Measurements from ENCODE around the gene MPIG6B. TPM values are rescaled to one million over a fixed set of nuclear protein-coding genes. Genes with fewer than 3 reads are reported as not detected.

Gene MPIG6B
- total RNA-seq, 4 donors from 2014 or later = 0.54 TPM; not detected in 3

GRCh38 chr6:31752739-31753319 lies 29.7 kb downstream of the MPIG6B start:
- no peak for ATAC-seq
- H3K27me3 ChIP-seq = no peaks in the 10 kb centered on the region
- TF ChIP-seq POLR2AphosphoS5 (IDR thresholded peaks at IDR 0.05) (no peak), POLR2A (IDR thresholded peaks at IDR 0.05) (no peak), CTCF (IDR thresholded peaks at IDR 0.05) (no peak), EP300 (IDR thresholded peaks at IDR 0.05) (no peak)
- H3K4me1 ChIP-seq = no peaks in the 10 kb centered on the region
- 32 to 56% methylated on average over 6 of the region's 8 CpGs for WGBS, 2 donors (ENCODE audit: low coverage in 1 of 2)
- H3K4me3 ChIP-seq = no peak overlapping the region
- H3K9me3 ChIP-seq = no peaks in the 10 kb centered on the region
- H3K36me3 ChIP-seq = no peaks in the 10 kb centered on the region
- H3K27ac ChIP-seq = no peak overlapping the region

- no peaks in the 10 kb centered on the region for H3K9me3 ChIP-seq
- H3K4me3 ChIP-seq = no peak overlapping the region
- no peak overlapping the region for H3K27ac ChIP-seq
- H3K27me3 ChIP-seq = no peaks in the 10 kb centered on the region
- TF ChIP-seq POLR2A (IDR thresholded peaks at IDR 0.05) (no peak), CTCF (IDR thresholded peaks at IDR 0.05) (no peak), EP300 (IDR thresholded peaks at IDR 0.05) (no peak)
- peaks cover 0 to 25% of the 10 kb centered on the region in 2 donors for H3K36me3 ChIP-seq
- peaks cover 0 to 2% (median 0%) of the 10 kb centered on the region in 3 donors for H3K4me1 ChIP-seq
- no peak for ATAC-seq
- WGBS, 2 donors (ENCODE audit: low coverage in 1 of 2) = 100% methylated on average over 1 to 2 of the region's 2 CpGs
Observed at GRCh38 chr6:31758281-31758680, 35.1 kb downstream of the MPIG6B start.

GRCh38 chr6:31760790-31761189 lies 37.6 kb downstream of the MPIG6B start:
- no peak for TF ChIP-seq CTCF (IDR thresholded peaks at IDR 0.05)
- no peak for TF ChIP-seq POLR2AphosphoS5 (IDR thresholded peaks at IDR 0.05)
- TF ChIP-seq EP300 (IDR thresholded peaks at IDR 0.05) = no peak
- TF ChIP-seq POLR2A (IDR thresholded peaks at IDR 0.05) = no peak
- Histone ChIP-seq H3K27ac (no peak overlapping the region), H3K36me3 (peaks cover 0 to 25% of the 10 kb centered on the region in 2 donors), H3K9me3 (no peaks in the 10 kb centered on the region), H3K4me1 (peaks cover 0 to 10% (median 0%) of the 10 kb centered on the region in 3 donors), H3K27me3 (no peaks in the 10 kb centered on the region), H3K4me3 (no peak overlapping the region)
- 95 to 96% methylated on average over 3 to 4 of the region's 5 CpGs for WGBS, 2 donors (ENCODE audit: low coverage in 1 of 2)
- ATAC-seq = no peak

- peaks cover 0 to 15% (median 1%) of the 10 kb centered on the region in 3 donors for H3K4me1 ChIP-seq
Observed at GRCh38 chr6:31761343-31761742, 38.2 kb downstream of the MPIG6B start.

More at GRCh38 chr6:31761343-31761742, 38.2 kb downstream of the MPIG6B start:
- TF ChIP-seq CTCF (IDR thresholded peaks at IDR 0.05) (no peak), EP300 (IDR thresholded peaks at IDR 0.05) (no peak), POLR2AphosphoS5 (IDR thresholded peaks at IDR 0.05) (no peak), POLR2A (IDR thresholded peaks at IDR 0.05) (no peak)
- H3K36me3 ChIP-seq = peaks cover 0 to 25% of the 10 kb centered on the region in 2 donors
- no peaks in the 10 kb centered on the region for H3K9me3 ChIP-seq
- WGBS, 2 donors (ENCODE audit: low coverage in 1 of 2) = 92 to 94% methylated on average over 6 to 7 of the region's 8 CpGs
- no peak overlapping the region for H3K4me3 ChIP-seq
- no peak for ATAC-seq
- H3K27ac ChIP-seq = no peak overlapping the region
- no peaks in the 10 kb centered on the region for H3K27me3 ChIP-seq

Data from gastroesophageal sphincter (tissue), 4 donors.